ENCODE measurements around the gene RYK.

The RYK gene

GRCh38 chr3:134148534-134148933 is 102.1 kb downstream of the RYK start:
- H4K20me1 ChIP-seq (ENCODE audit: insufficient read depth, low read length, poor library complexity, severe bottlenecking) = no peaks in the 10 kb centered on the region
- H2AFZ ChIP-seq (ENCODE audit: low read length) = no peak overlapping the region
- H3K4me2 ChIP-seq (ENCODE audit: low read depth, low read length, poor library complexity, severe bottlenecking) = no peak overlapping the region
- H3K4me3 ChIP-seq (ENCODE audit: low read length, poor library complexity, severe bottlenecking) = no peak overlapping the region
- no peaks in the 10 kb centered on the region for H3K27me3 ChIP-seq (ENCODE audit: insufficient read depth, low read length, poor library complexity, severe bottlenecking)
- no peak for TF ChIP-seq CTCF (conservative IDR thresholded peaks at IDR 0.05; ENCODE audit: low read length)
- TF ChIP-seq EZH2phosphoT487 (IDR thresholded peaks at IDR 0.05; ENCODE audit: borderline replicate concordance) = no peak
- peaks cover 13% of the 10 kb centered on the region for H3K4me1 ChIP-seq (ENCODE audit: insufficient read depth, low read length, poor library complexity, severe bottlenecking)
- H3K79me2 ChIP-seq (ENCODE audit: insufficient read depth, low read length) = no peaks in the 10 kb centered on the region
- H3K9me2 ChIP-seq (replicated peaks; ENCODE audit: low read depth, low read length) = no peaks in the 10 kb centered on the region
- H3K36me3 ChIP-seq (ENCODE audit: insufficient read depth, low read length) = peaks cover 5% of the 10 kb centered on the region; the same call in 1 of the 2 replicates
- no peaks in the 10 kb centered on the region for H3F3A ChIP-seq (ENCODE audit: low read depth)
- no peak overlapping the region for H3K9ac ChIP-seq (ENCODE audit: low read depth, low read length, poor library complexity, severe bottlenecking)
- H3K9me3 ChIP-seq (ENCODE audit: insufficient read depth, low read depth, low read length) = no peaks in the 10 kb centered on the region

- H3K4me1 ChIP-seq (ENCODE audit: insufficient read depth, low read length, poor library complexity, severe bottlenecking) = peaks cover 17% of the 10 kb centered on the region
- no peaks in the 10 kb centered on the region for H3K27me3 ChIP-seq (ENCODE audit: insufficient read depth, low read length, poor library complexity, severe bottlenecking)
- no peaks in the 10 kb centered on the region for H4K20me1 ChIP-seq (ENCODE audit: insufficient read depth, low read length, poor library complexity, severe bottlenecking)
- no peak overlapping the region for H3K4me3 ChIP-seq (ENCODE audit: low read length, poor library complexity, severe bottlenecking)
- no peaks in the 10 kb centered on the region for H3K9me2 ChIP-seq (replicated peaks; ENCODE audit: low read depth, low read length)
- H2AFZ ChIP-seq (ENCODE audit: low read length) = no peak overlapping the region
- H3K9me3 ChIP-seq (ENCODE audit: insufficient read depth, low read depth, low read length) = no peaks in the 10 kb centered on the region
- H3F3A ChIP-seq (ENCODE audit: low read depth) = no peaks in the 10 kb centered on the region
- no peak overlapping the region for H3K4me2 ChIP-seq (ENCODE audit: low read depth, low read length, poor library complexity, severe bottlenecking)
- no peaks in the 10 kb centered on the region for H3K79me2 ChIP-seq (ENCODE audit: insufficient read depth, low read length)
- H3K9ac ChIP-seq (ENCODE audit: low read depth, low read length, poor library complexity, severe bottlenecking) = no peak overlapping the region
- no peaks in the 10 kb centered on the region for H3K36me3 ChIP-seq (ENCODE audit: insufficient read depth, low read length)
- TF ChIP-seq CTCF (conservative IDR thresholded peaks at IDR 0.05; ENCODE audit: low read length) = no peak
- no peak for TF ChIP-seq EZH2phosphoT487 (IDR thresholded peaks at IDR 0.05; ENCODE audit: borderline replicate concordance)
Measured at GRCh38 chr3:134147411-134147810, 103.2 kb downstream of the RYK start.

- Histone ChIP-seq H3K79me2 (ENCODE audit: insufficient read depth, low read length) (no peaks in the 10 kb centered on the region), H4K20me1 (ENCODE audit: insufficient read depth, low read length, poor library complexity, severe bottlenecking) (no peaks in the 10 kb centered on the region), H3F3A (ENCODE audit: low read depth) (no peaks in the 10 kb centered on the region), H3K27me3 (ENCODE audit: insufficient read depth, low read length, poor library complexity, severe bottlenecking) (no peaks in the 10 kb centered on the region), H3K9me2 (replicated peaks; ENCODE audit: low read depth, low read length) (no peaks in the 10 kb centered on the region), H3K9ac (ENCODE audit: low read depth, low read length, poor library complexity, severe bottlenecking) (no peak overlapping the region), H3K4me3 (ENCODE audit: low read length, poor library complexity, severe bottlenecking) (no peak overlapping the region), H3K9me3 (ENCODE audit: insufficient read depth, low read depth, low read length) (no peaks in the 10 kb centered on the region), H2AFZ (ENCODE audit: low read length) (no peak overlapping the region), H3K36me3 (ENCODE audit: insufficient read depth, low read length) (no peaks in the 10 kb centered on the region), H3K4me2 (ENCODE audit: low read depth, low read length, poor library complexity, severe bottlenecking) (no peak overlapping the region), H3K4me1 (ENCODE audit: insufficient read depth, low read length, poor library complexity, severe bottlenecking) (peaks cover 17% of the 10 kb centered on the region)
- TF ChIP-seq EZH2phosphoT487 (IDR thresholded peaks at IDR 0.05; ENCODE audit: borderline replicate concordance) (no peak), CTCF (conservative IDR thresholded peaks at IDR 0.05; ENCODE audit: low read length) (no peak)
Measured at GRCh38 chr3:134146666-134147065, 104.0 kb downstream of the RYK start.

Measured in Loucy (cell line).